Small intestine (tissue), 16 donors: Measurements from ENCODE around the gene N4BP2. TPM values are rescaled to one million over a fixed set of nuclear protein-coding genes. Genes with fewer than 3 reads are reported as not detected.
"Not testable (repeated sequence)": the region's sequence is repeated elsewhere in the genome, so short reads cannot be mapped to it uniquely, and the experiment has no call there.

Source experiments
- DNase-seq, 2 donors: peaks; one replicate each; pipeline versions ENCODE4 v3.0.0 to v3.0.0-alpha.2; 2013
- FAIRE-seq: peaks from 2 replicates; lab custom pipeline; 2012; peaks lifted over from hg19 to GRCh38; lab: Jason Lieb, UNC
- H3K27ac ChIP-seq, 3 donors: one replicate each; pipeline ENCODE4 v1.5.1; 2013; ENCODE audit warnings: low read length in 2 of 3, mild to moderate bottlenecking in 2 of 3, control low read depth in 1 of 3, inconsistent platforms in 1 of 3, low read depth in 1 of 3, moderate library complexity in 1 of 3
- H3K27me3 ChIP-seq, 3 donors: one replicate each; pipeline ENCODE4 v1.6.1; 2013; ENCODE audit warnings: low read length in 3 of 3, inconsistent platforms in 1 of 3; ENCODE audit not compliant: control insufficient read depth in 3 of 3, insufficient read depth in 3 of 3
- H3K36me3 ChIP-seq, 3 donors: one replicate each; pipeline ENCODE4 v1.6.1; 2013; ENCODE audit warnings: low read length in 3 of 3, inconsistent platforms in 1 of 3, low read depth in 1 of 3, mild to moderate bottlenecking in 1 of 3, moderate library complexity in 1 of 3; ENCODE audit not compliant: control insufficient read depth in 3 of 3, insufficient read depth in 2 of 3
- H3K4me1 ChIP-seq, 3 donors: one replicate each; pipeline ENCODE4 v1.6.1; 2013; ENCODE audit warnings: low read length in 2 of 3, inconsistent platforms in 1 of 3, low read depth in 1 of 3, mild to moderate bottlenecking in 1 of 3, moderate library complexity in 1 of 3; ENCODE audit not compliant: control insufficient read depth in 3 of 3, insufficient read depth in 2 of 3
- H3K4me3 ChIP-seq, 3 donors: one replicate each; pipeline ENCODE4 v1.5.1; 2013; ENCODE audit warnings: low read length in 3 of 3, control low read depth in 1 of 3, inconsistent platforms in 1 of 3, low read depth in 1 of 3, mild to moderate bottlenecking in 1 of 3, moderate library complexity in 1 of 3
- H3K9me3 ChIP-seq, 2 donors: one replicate each; pipeline ENCODE4 v1.6.1; 2013; ENCODE audit warnings: low read depth in 1 of 2, low read length in 1 of 2; ENCODE audit not compliant: control insufficient read depth in 2 of 2, insufficient read depth in 1 of 2
- WGBS, 3 donors: extraction: QIAGEN DNeasy Blood & Tissue Kit; methylation state at CpG; one replicate each; pipeline ENCODE4 v1.1.7; 2013; 5-methylcytosine and 5-hydroxymethylcytosine counted together
- long read RNA-seq, 10 donors: transcript quantifications; one replicate each; lab custom pipeline, GENCODE V29; 2026
- polyA plus RNA-seq, 4 donors: library from polyadenylated mRNA; stranded (reverse) in 3 of 4; unstranded in 1 of 4; fragments of 200-250 nt in 3 of 4; fragments of 120-200 nt in 1 of 4; gene quantifications; one replicate each; pipeline versions ENCODE4 v1.2.1 to v1.2.3, GENCODE V29; 2013
- donor health status: healthy with polysubstance abuse.
- donor health status: control.
- donor health status: control.
- donor health status: Bipolar disorder and iron deficiency.
- donor health status: healthy.

Gene N4BP2
- polyA plus RNA-seq, result 10 to 100 TPM in 1 of 4 donors, 1 to 10 TPM in 3; 1.1 to 18.3 (median 1.6) TPM
- long read RNA-seq, donor 1, result 0 reads
- long read RNA-seq, donor 2, result 0 reads
- long read RNA-seq, donor 3, result 0 reads
- long read RNA-seq, donor 4, result 0 reads
- long read RNA-seq, donor 5, result 0 reads
- long read RNA-seq, donor 6, result 0 reads
- long read RNA-seq, donor 7, result 0 reads
- long read RNA-seq, donor 8, result 0 reads
- long read RNA-seq, donor 9, result 0 reads
- long read RNA-seq, donor 10, result 0 reads

- WGBS, 3 donors, result 0 to 1% (median 0%) methylated on average over 57 to 99 of the region's 99 CpGs
- peak; percentile 76 to 88 for DNase-seq
- peaks cover 0 to 17% (median 0%) of the 10 kb centered on the region in 3 donors for H3K36me3 ChIP-seq
- H3K9me3 ChIP-seq, result no peaks in the 10 kb centered on the region
- peak within 1 kb of the TSS; percentile 80 to 93 (median 81) for H3K4me3 ChIP-seq
- FAIRE-seq, result no peak
- peaks cover 0 to 3% (median 0%) of the 10 kb centered on the region in 3 donors for H3K4me1 ChIP-seq
- H3K27me3 ChIP-seq, result no peaks in the 10 kb centered on the region
- H3K27ac ChIP-seq, result peak within 1 kb of the TSS; percentile 94 to 100 (median 99)
Measured at GRCh38 chr4:40056716-40057585, at the start of gene N4BP2. TSS of gene N4BP2 (plus strand) at chr4:40056850. CDS start at chr4:40097341, 40,491 bp downstream.

DNA sequence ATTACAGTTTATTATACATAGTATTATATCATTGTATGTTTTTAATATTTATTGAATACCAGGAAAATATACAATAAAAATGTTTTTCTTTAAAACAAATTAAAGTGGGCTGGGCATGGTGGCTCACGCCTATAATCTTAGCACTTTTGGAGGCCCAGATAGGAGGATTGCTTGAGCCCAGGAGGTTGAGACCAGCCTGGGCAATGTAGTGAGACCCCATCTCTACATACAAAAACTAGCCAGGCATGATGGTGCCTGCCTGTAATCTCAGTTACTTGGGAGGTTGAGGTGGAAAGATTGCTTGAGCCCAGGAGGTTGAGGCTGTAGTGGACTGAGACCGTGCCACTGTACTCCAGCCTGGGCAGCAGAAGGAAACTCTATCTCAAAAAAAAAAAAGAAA lies 40.6 kb upstream of the N4BP2 start:
- no peak overlapping the region for H3K4me3 ChIP-seq
- FAIRE-seq (no peak), DNase-seq (no peak)
- H3K27me3 ChIP-seq, result no peaks in the 10 kb centered on the region
- WGBS, 3 donors, result 89 to 98% (median 94%) methylated on average over 2 of the region's 2 CpGs
- H3K36me3 ChIP-seq, result no peaks in the 10 kb centered on the region
- H3K4me1 ChIP-seq, result no peaks in the 10 kb centered on the region
- no peak overlapping the region for H3K27ac ChIP-seq
- H3K9me3 ChIP-seq, result no peaks in the 10 kb centered on the region

DNA sequence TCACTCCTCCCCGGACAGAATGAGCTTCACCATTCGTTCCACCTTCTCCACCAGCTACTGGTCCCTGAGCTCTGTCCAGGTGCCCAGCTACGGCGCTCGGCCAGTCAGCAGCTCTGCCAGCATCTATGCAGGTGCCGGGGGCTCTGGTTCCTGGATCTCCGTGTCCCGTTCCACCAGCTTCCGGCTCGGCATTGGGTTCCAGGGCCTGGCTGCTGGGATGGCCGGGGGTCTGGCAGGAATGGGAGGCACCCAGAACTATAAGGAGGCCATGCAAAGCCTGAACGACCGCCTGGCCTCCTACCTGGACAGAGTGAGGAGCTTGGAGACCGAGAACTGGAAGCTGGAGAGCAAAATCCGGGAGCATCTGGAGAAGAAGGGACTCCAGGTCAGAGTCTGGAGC lies 36.4 kb upstream of the N4BP2 start:
- DNase-seq (no peak), FAIRE-seq (no peak)
- WGBS, 3 donors, result 91 to 93% (median 93%) methylated on average over 15 of the region's 15 CpGs
- Histone ChIP-seq H3K9me3 (no peaks in the 10 kb centered on the region), H3K36me3 (no peaks in the 10 kb centered on the region), H3K27ac (no peak overlapping the region), H3K27me3 (no peaks in the 10 kb centered on the region), H3K4me1 (no peaks in the 10 kb centered on the region), H3K4me3 (no peak overlapping the region)

- H3K36me3 ChIP-seq, H3K4me1 ChIP-seq, H3K27me3 ChIP-seq, H3K27ac ChIP-seq, DNase-seq, H3K4me3 ChIP-seq, H3K9me3 ChIP-seq, FAIRE-seq: not testable (repeated sequence)
- WGBS, 3 donors, result 71 to 88% (median 79%) methylated on average over 7 of the region's 7 CpGs
Measured at GRCh38 chr4:40021116-40021515, 35.5 kb upstream of the N4BP2 start.

DNA sequence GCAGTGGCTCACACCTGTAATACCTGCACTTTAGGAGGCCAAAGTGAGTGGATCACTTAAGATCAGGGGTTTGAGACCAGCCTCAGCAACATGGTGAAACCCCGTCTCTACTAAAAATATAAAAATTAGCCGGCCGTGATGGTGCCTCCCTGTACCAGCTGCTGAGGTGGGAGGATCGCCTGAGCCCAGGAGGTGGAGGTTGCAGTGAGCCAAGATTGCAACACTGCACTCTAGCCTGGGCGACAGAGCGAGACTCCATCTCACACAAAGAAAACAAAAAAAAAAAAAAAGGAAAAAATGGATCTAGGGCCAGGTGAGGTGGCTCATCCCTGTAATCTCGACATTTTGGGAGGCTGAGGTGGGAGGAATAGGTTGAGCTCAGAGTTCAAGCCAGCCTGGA lies 32.6 kb upstream of the N4BP2 start:
- 91 to 92% methylated on average over 6 to 7 of the region's 7 CpGs; no CpG with 5 or more reads in 1 of the 3 donors for WGBS, 3 donors
- not testable (repeated sequence) for H3K4me3 ChIP-seq, FAIRE-seq, H3K4me1 ChIP-seq, H3K36me3 ChIP-seq, DNase-seq, H3K27ac ChIP-seq, H3K27me3 ChIP-seq, H3K9me3 ChIP-seq

GRCh38 chr4:40032785-40033184 lies 23.9 kb upstream of the N4BP2 start:
- no peaks in the 10 kb centered on the region for H3K27me3 ChIP-seq
- 88 to 92% (median 92%) methylated on average over 14 to 22 of the region's 22 CpGs for WGBS, 3 donors
- DNase-seq (no peak), FAIRE-seq (no peak)
- H3K4me1 ChIP-seq, result peaks cover 0 to 3% (median 0%) of the 10 kb centered on the region in 3 donors
- no peaks in the 10 kb centered on the region for H3K9me3 ChIP-seq
- H3K4me3 ChIP-seq, result no peak overlapping the region
- H3K36me3 ChIP-seq, result no peaks in the 10 kb centered on the region
- no peak overlapping the region for H3K27ac ChIP-seq

GRCh38 chr4:40033613-40034012 lies 23.0 kb upstream of the N4BP2 start:
- 60 to 71% (median 60%) methylated on average over 2 of the region's 2 CpGs for WGBS, 3 donors
- FAIRE-seq (no peak), DNase-seq (peak; percentile 50 to 85)
- Histone ChIP-seq H3K4me3 (no peak overlapping the region), H3K27ac (no peak overlapping the region), H3K9me3 (no peaks in the 10 kb centered on the region), H3K27me3 (no peaks in the 10 kb centered on the region), H3K4me1 (peaks cover 0 to 3% (median 0%) of the 10 kb centered on the region in 3 donors), H3K36me3 (no peaks in the 10 kb centered on the region)

DNA sequence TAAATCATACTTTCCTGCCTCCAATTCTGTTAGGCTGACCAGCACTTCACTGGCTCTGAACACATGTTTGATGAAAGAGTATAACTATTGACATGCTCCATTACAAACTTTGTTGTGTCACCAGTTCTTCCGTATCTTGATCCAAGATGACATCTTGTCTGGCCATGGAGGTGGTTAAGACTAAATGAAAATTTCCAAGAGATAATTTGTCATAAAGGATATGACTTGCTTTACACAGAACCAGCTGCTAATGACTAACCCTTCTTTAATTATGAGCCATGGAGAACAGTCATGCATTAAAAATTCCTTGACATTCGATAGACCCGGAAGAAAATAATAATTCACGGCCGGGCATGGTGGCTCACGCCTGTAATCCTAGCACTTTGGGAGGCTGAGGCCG lies 17.7 kb upstream of the N4BP2 start:
- H3K4me1 ChIP-seq, result peaks cover 0 to under 1% (median 0%) of the 10 kb centered on the region in 3 donors
- FAIRE-seq, result no peak
- peaks cover 0 to 2% (median 0%) of the 10 kb centered on the region in 3 donors for H3K36me3 ChIP-seq
- H3K4me3 ChIP-seq, result no peak overlapping the region
- H3K27ac ChIP-seq, result no peak overlapping the region
- no peaks in the 10 kb centered on the region for H3K9me3 ChIP-seq
- 95 to 98% (median 98%) methylated on average over 7 of the region's 7 CpGs for WGBS, 3 donors
- no peaks in the 10 kb centered on the region for H3K27me3 ChIP-seq
- DNase-seq, result no peak
